H1 (cell line): ENCODE measurements around the gene ALAS1. TPM values are rescaled to one million over a fixed set of nuclear protein-coding genes. Genes with fewer than 3 reads are reported as not detected.
A peak's percentile ranks its signal among the peaks of the same experiment; 100 is the strongest.

Experiments
- CEBPB ChIP-seq: IDR thresholded peaks from 2 replicates; pipeline ENCODE4 v1.6.1; 2012; ENCODE audit warnings: low read depth, low read length
- HDAC2 ChIP-seq, 2 experiments: fragments of 300-600 bp in 1 of 2; sonication (generic) in 1 of 2; IDR thresholded peaks; 2 replicates each; pipeline ENCODE4 v1.6.1; 2011 to 2012; ENCODE audit warnings: low read depth in 2 of 2, low read length in 2 of 2, mild to moderate bottlenecking in 2 of 2, moderate library complexity in 2 of 2, borderline replicate concordance in 1 of 2, inconsistent platforms in 1 of 2
- MAX ChIP-seq: IDR thresholded peaks from 2 replicates; pipeline ENCODE4 v1.6.1; 2012; ENCODE audit warnings: inconsistent platforms
- POLR2AphosphoS5 ChIP-seq: IDR thresholded peaks from 2 replicates; pipeline ENCODE4 v1.6.1; 2011; ENCODE audit warnings: low read depth, low read length
- TEAD4 ChIP-seq: IDR thresholded peaks from 2 replicates; pipeline ENCODE4 v1.6.1; 2012; ENCODE audit warnings: low read depth, low read length, inconsistent platforms, mixed read lengths
- polyA plus RNA-seq, 7 experiments: library from polyadenylated mRNA; depleted of rRNA in 3 of 7; stranded (reverse) in 5 of 7; unstranded in 2 of 7; fragments of >200 nt in 5 of 7; fragments of 200-250 nt in 2 of 7; gene quantifications; 1 replicate in 5 of 7; 2 replicates in 1 of 7; 4 replicates in 1 of 7; pipeline versions ENCODE4 v1.2.1 to v1.2.3, GENCODE V29; 2011 to 2013; ENCODE audit warnings: missing spikeins in 2 of 7, mixed read lengths in 2 of 7
- total RNA-seq: library from RNA; stranded (reverse); fragmentation: NEBNext Ultra II Directional; extraction: Animal tissue kit (Norgen Biotek cat#: 25700); gene quantifications from 2 replicates; pipeline ENCODE4 v1.2.1, GENCODE V29; 2021

The ALAS1 gene
- total and polyA plus RNA-seq, 2 of the 8 experiments (the other 6 are each of a cell fraction or from before 2014, with no cell fraction given), result 45.9 to 84.4 TPM

GRCh38 chr3:52153389-52154096, 44.4 kb upstream of the ALAS1 start (continued):
- TF ChIP-seq TEAD4 (peak; percentile 20; the same call in 1 of the 2 replicates), POLR2AphosphoS5 (peak; percentile 54; the same call in 1 of the 2 replicates), HDAC2 (IDR thresholded peaks at IDR 0.05; ENCODE audit: borderline replicate concordance in 1 of 2, low read depth in 2 of 2, low read length in 2 of 2) (no peak), CEBPB (no peak), MAX (no peak)
